SK-N-SH treated with all-trans-retinoic acid at 6 μM for 48 hours (cell line): Measurements from ENCODE around the gene FRMD4A.

Source experiments
- ATAC-seq: fragments of 200-7000 bp; cut with Tn5 transposase; 3 replicates; pipeline ENCODE4 v1.9.1; 2020; ENCODE audit warnings: mild to moderate bottlenecking, moderate library complexity
- ARNTL ChIP-seq: fragments of 450-650 bp; formaldehyde crosslinking; IDR thresholded peaks from 2 replicates; pipeline ENCODE4 v1.5.0; 2020; ENCODE audit warnings: low read depth, mild to moderate bottlenecking, moderate library complexity, borderline replicate concordance
- BACH2 ChIP-seq: fragments of 250-450 bp; sonication (Bioruptor Pico); IDR thresholded peaks from 2 replicates; pipeline ENCODE4 v1.9.0; 2021; ENCODE audit warnings: mild to moderate bottlenecking, borderline replicate concordance
- ESRRG ChIP-seq: fragments of 250-450 bp; sonication (Bioruptor Pico); IDR thresholded peaks from 2 replicates; pipeline ENCODE4 v1.6.1; 2021; ENCODE audit warnings: mild to moderate bottlenecking
- GLIS3 ChIP-seq: fragments of 250-450 bp; sonication (Bioruptor Pico); IDR thresholded peaks from 2 replicates; pipeline ENCODE4 v1.5.0; 2020; ENCODE audit warnings: mild to moderate bottlenecking, moderate library complexity
- ISL1 ChIP-seq: fragments of 250-450 bp; sonication (Bioruptor Pico); IDR thresholded peaks from 2 replicates; pipeline ENCODE4 v2.1.2; 2022; ENCODE audit warnings: mild to moderate bottlenecking, moderate library complexity
- OSR1 ChIP-seq: fragments of 250-450 bp; sonication (Bioruptor Pico); IDR thresholded peaks from 2 replicates; pipeline ENCODE4 v1.8.0; 2022; ENCODE audit warnings: moderate library complexity, mild to moderate bottlenecking, inconsistent platforms
- PPARA ChIP-seq: fragments of 250-450 bp; sonication (Bioruptor Pico); IDR thresholded peaks from 2 replicates; pipeline ENCODE4 v1.5.0; 2020; ENCODE audit warnings: mild to moderate bottlenecking, borderline replicate concordance
- RARB ChIP-seq: fragments of 250-450 bp; sonication (Bioruptor Pico); IDR thresholded peaks from 2 replicates; pipeline ENCODE4 v1.8.0; 2021; ENCODE audit warnings: mild to moderate bottlenecking, moderate library complexity
- TOX ChIP-seq: fragments of 250-450 bp; sonication (Bioruptor Pico); IDR thresholded peaks from 2 replicates; pipeline ENCODE4 v1.8.0; 2021; ENCODE audit warnings: mild to moderate bottlenecking, moderate library complexity, borderline replicate concordance
- ZC3H10 ChIP-seq: fragments of 250-450 bp; sonication (Bioruptor Pico); IDR thresholded peaks from 2 replicates; pipeline ENCODE4 v1.5.1; 2021; ENCODE audit warnings: mild to moderate bottlenecking, moderate library complexity
- ZFP30 ChIP-seq: fragments of 450-650 bp; formaldehyde crosslinking; IDR thresholded peaks from 2 replicates; pipeline ENCODE4 v1.5.0; 2022; ENCODE audit warnings: mild to moderate bottlenecking, moderate library complexity
- ZNF565 ChIP-seq: fragments of 450-650 bp; formaldehyde crosslinking; conservative IDR thresholded peaks from 2 replicates; pipeline ENCODE4 v1.5.0; 2020; ENCODE audit warnings: low read depth, mild to moderate bottlenecking, moderate library complexity
- ZNF70 ChIP-seq: fragments of 450-650 bp; formaldehyde crosslinking; IDR thresholded peaks from 2 replicates; pipeline ENCODE4 v1.5.0; 2020; ENCODE audit warnings: mild to moderate bottlenecking, moderate library complexity
- ZNF8 ChIP-seq: fragments of 450-650 bp; formaldehyde crosslinking; IDR thresholded peaks from 2 replicates; pipeline ENCODE4 v1.5.0; 2020; ENCODE audit warnings: mild to moderate bottlenecking, moderate library complexity
- TF ChIP-seq, protein P1 (sequence below): fragments of 250-450 bp; sonication (Bioruptor Pico); IDR thresholded peaks from 2 replicates; pipeline ENCODE4 v1.8.0; 2020; ENCODE audit warnings: mild to moderate bottlenecking, moderate library complexity, borderline replicate concordance
- TF ChIP-seq, protein P2 (sequence below): fragments of 250-450 bp; sonication (Bioruptor Pico); IDR thresholded peaks from 2 replicates; pipeline ENCODE4 v1.8.0; 2021; ENCODE audit warnings: low read depth, mild to moderate bottlenecking, moderate library complexity, borderline replicate concordance
- TF ChIP-seq, protein P3 (sequence below): fragments of 250-450 bp; sonication (Bioruptor Pico); IDR thresholded peaks from 2 replicates; pipeline ENCODE4 v1.5.1; 2020; ENCODE audit warnings: low read depth, mild to moderate bottlenecking, moderate library complexity
- TF ChIP-seq, protein P4 (sequence below): fragments of 250-450 bp; sonication (Bioruptor Pico); IDR thresholded peaks from 2 replicates; pipeline ENCODE4 v1.5.1; 2021; ENCODE audit warnings: mild to moderate bottlenecking, moderate library complexity
- TF ChIP-seq, protein P5 (sequence below): fragments of 250-450 bp; sonication (Bioruptor Pico); IDR thresholded peaks from 2 replicates; pipeline ENCODE4 v1.5.0; 2020; ENCODE audit warnings: mild to moderate bottlenecking, moderate library complexity

The FRMD4A gene

DNA sequence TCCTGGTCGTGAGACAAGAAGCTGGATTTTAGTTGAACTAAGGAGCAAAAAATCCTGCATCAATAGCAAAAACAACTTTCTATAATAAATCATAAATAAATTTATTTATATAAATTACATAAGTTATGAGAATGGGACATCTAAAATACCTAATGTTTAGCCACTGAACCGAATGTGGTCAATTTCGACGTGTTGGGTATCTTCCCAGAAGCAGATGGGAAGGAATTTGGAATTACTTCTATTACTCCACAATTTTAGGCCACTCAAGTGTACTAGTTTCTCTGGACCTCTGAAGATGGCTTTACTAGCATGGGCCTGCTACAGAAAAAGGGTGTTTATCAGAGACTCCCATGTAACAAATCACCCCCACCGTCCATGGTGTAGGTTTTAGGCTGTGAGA is 572.0 kb downstream of the FRMD4A start:
- no peak for TF ChIP-seq ZNF8 (CRISPR knock-in tag)
- TF ChIP-seq OSR1 (CRISPR knock-in tag) = no peak
- no peak for TF ChIP-seq BACH2 (CRISPR knock-in tag)
- no peak for TF ChIP-seq GLIS3
- TF ChIP-seq, all 23 proteins: peak for 0
- ATAC-seq = no peak

DNA sequence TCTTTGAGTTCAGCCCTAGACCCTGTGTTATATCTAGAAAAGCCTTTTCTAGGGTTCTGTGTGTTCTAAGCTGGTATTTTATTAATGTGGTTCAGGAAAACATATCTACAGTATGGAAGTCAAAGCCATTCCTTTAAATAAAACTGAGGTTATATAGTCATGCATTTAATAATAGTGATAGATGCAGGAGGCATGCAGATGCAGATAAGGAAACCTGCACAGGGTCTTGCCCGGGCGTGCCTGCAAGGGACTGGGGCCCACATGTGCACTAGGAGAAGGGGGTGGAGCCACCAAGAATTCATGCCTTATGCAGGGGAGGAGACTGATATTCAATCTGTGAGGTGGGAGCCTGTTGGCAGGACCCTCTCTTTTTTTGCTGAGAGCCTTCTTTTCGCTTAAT is 572.4 kb downstream of the FRMD4A start:
- ATAC-seq = peak; percentile 79
- no peak for TF ChIP-seq ZC3H10 (CRISPR knock-in tag)
- no peak for TF ChIP-seq ZNF565 (CRISPR knock-in tag)
- TF ChIP-seq, protein P1, sequence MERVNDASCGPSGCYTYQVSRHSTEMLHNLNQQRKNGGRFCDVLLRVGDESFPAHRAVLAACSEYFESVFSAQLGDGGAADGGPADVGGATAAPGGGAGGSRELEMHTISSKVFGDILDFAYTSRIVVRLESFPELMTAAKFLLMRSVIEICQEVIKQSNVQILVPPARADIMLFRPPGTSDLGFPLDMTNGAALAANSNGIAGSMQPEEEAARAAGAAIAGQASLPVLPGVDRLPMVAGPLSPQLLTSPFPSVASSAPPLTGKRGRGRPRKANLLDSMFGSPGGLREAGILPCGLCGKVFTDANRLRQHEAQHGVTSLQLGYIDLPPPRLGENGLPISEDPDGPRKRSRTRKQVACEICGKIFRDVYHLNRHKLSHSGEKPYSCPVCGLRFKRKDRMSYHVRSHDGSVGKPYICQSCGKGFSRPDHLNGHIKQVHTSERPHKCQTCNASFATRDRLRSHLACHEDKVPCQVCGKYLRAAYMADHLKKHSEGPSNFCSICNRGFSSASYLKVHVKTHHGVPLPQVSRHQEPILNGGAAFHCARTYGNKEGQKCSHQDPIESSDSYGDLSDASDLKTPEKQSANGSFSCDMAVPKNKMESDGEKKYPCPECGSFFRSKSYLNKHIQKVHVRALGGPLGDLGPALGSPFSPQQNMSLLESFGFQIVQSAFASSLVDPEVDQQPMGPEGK (CRISPR knock-in tag) = no peak
- no peak for TF ChIP-seq ARNTL (CRISPR knock-in tag)
- TF ChIP-seq ZFP30 (CRISPR knock-in tag) = no peak
- TF ChIP-seq RARB (CRISPR knock-in tag) = no peak
- no peak for TF ChIP-seq GLIS3
- TF ChIP-seq, protein P2, sequence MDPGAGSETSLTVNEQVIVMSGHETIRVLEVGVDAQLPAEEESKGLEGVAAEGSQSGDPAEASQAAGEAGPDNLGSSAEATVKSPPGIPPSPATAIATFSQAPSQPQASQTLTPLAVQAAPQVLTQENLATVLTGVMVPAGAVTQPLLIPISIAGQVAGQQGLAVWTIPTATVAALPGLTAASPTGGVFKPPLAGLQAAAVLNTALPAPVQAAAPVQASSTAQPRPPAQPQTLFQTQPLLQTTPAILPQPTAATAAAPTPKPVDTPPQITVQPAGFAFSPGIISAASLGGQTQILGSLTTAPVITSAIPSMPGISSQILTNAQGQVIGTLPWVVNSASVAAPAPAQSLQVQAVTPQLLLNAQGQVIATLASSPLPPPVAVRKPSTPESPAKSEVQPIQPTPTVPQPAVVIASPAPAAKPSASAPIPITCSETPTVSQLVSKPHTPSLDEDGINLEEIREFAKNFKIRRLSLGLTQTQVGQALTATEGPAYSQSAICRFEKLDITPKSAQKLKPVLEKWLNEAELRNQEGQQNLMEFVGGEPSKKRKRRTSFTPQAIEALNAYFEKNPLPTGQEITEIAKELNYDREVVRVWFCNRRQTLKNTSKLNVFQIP = no peak
- TF ChIP-seq ZNF8 (CRISPR knock-in tag) = no peak
- TF ChIP-seq, all 23 proteins: peak for 0

DNA sequence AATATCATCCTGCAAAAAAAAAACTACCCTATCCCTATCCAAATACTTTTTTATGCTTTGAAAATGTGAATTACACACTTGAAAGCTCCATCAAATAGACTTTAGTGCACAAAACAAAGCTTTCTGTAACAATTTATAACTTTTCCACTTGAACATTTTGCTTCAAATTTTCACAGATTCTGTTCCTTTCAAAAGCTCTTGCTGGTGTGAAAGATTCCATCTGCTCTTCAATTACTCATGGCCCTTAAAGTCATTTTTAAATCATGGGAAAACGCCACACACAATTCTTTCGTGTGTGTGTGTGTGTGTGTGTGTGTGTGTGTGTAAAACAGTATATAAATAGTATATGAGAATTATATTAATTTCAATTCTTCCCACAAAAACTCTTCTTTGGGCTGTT is 576.4 kb downstream of the FRMD4A start:
- TF ChIP-seq ISL1 (CRISPR knock-in tag) (no peak), ESRRG (no peak), ZNF70 (CRISPR knock-in tag) (no peak), TOX (no peak), PPARA (CRISPR knock-in tag) (no peak)
- TF ChIP-seq, protein P3, sequence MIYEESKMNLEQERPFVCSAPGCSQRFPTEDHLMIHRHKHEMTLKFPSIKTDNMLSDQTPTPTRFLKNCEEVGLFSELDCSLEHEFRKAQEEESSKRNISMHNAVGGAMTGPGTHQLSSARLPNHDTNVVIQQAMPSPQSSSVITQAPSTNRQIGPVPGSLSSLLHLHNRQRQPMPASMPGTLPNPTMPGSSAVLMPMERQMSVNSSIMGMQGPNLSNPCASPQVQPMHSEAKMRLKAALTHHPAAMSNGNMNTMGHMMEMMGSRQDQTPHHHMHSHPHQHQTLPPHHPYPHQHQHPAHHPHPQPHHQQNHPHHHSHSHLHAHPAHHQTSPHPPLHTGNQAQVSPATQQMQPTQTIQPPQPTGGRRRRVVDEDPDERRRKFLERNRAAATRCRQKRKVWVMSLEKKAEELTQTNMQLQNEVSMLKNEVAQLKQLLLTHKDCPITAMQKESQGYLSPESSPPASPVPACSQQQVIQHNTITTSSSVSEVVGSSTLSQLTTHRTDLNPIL = no peak
- TF ChIP-seq, protein P4, sequence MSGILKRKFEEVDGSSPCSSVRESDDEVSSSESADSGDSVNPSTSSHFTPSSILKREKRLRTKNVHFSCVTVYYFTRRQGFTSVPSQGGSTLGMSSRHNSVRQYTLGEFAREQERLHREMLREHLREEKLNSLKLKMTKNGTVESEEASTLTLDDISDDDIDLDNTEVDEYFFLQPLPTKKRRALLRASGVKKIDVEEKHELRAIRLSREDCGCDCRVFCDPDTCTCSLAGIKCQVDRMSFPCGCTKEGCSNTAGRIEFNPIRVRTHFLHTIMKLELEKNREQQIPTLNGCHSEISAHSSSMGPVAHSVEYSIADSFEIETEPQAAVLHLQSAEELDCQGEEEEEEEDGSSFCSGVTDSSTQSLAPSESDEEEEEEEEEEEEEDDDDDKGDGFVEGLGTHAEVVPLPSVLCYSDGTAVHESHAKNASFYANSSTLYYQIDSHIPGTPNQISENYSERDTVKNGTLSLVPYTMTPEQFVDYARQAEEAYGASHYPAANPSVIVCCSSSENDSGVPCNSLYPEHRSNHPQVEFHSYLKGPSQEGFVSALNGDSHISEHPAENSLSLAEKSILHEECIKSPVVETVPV = no peak
- no peak for ATAC-seq

DNA sequence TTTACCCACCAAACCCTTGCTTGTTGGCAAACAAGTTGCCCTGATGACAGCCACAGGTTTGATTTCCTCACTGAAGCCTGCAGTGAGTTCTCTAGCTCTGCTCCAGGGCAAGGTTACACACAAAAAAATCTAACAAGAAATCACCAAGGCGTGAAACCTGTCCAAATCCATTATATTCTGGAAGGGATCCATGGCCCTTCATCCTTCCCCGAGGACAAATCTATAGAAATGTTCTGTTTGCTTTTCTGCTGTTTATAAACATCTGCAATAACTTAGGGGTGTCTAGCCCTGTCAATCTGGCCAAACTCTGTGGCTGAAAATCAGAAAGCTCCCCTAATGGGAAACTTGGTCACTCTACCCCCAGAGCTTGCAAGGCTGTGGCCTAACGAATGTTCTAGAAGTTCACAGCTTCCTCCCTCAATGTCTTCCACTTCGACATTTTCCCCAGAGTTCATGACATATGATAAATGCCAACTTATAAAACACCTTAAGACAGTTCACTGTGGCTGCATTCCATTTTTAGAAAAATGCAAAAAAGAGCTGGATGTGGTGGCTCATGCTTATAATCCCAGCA is 579.4 kb downstream of the FRMD4A start:
- no peak for ATAC-seq
- TF ChIP-seq ZNF565 (CRISPR knock-in tag) (no peak), PPARA (CRISPR knock-in tag) (no peak), ISL1 (CRISPR knock-in tag) (no peak), GLIS3 (no peak), RARB (CRISPR knock-in tag) (no peak), ESRRG (no peak), ARNTL (CRISPR knock-in tag) (no peak)
- TF ChIP-seq, protein P4 = no peak
- TF ChIP-seq, protein P5, sequence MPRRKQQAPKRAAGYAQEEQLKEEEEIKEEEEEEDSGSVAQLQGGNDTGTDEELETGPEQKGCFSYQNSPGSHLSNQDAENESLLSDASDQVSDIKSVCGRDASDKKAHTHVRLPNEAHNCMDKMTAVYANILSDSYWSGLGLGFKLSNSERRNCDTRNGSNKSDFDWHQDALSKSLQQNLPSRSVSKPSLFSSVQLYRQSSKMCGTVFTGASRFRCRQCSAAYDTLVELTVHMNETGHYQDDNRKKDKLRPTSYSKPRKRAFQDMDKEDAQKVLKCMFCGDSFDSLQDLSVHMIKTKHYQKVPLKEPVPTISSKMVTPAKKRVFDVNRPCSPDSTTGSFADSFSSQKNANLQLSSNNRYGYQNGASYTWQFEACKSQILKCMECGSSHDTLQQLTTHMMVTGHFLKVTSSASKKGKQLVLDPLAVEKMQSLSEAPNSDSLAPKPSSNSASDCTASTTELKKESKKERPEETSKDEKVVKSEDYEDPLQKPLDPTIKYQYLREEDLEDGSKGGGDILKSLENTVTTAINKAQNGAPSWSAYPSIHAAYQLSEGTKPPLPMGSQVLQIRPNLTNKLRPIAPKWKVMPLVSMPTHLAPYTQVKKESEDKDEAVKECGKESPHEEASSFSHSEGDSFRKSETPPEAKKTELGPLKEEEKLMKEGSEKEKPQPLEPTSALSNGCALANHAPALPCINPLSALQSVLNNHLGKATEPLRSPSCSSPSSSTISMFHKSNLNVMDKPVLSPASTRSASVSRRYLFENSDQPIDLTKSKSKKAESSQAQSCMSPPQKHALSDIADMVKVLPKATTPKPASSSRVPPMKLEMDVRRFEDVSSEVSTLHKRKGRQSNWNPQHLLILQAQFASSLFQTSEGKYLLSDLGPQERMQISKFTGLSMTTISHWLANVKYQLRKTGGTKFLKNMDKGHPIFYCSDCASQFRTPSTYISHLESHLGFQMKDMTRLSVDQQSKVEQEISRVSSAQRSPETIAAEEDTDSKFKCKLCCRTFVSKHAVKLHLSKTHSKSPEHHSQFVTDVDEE (CRISPR knock-in tag) = no peak
- TF ChIP-seq, protein P3 = no peak
- TF ChIP-seq, protein P2 = no peak
- TF ChIP-seq, protein P1 (CRISPR knock-in tag) = no peak
